ENCODE results near the gene ETV6.
A peak's percentile ranks its signal among the peaks of the same experiment; 100 is the strongest.
"Not testable (repeated sequence)": the region's sequence is repeated elsewhere in the genome, so short reads cannot be mapped to it uniquely, and the experiment has no call there.

The ETV6 gene

GRCh38 chr12:11884706-11885105, 235.2 kb downstream of the ETV6 start:
- DNase-seq (ENCODE audit: low read depth in 3 of 3), result no peak

GRCh38 chr12:11885261-11886038, 236.0 kb downstream of the ETV6 start:
- DNase-seq (ENCODE audit: low read depth in 3 of 3), result no peak

- no peak for DNase-seq (ENCODE audit: low read depth in 3 of 3)
Measured at GRCh38 chr12:11886339-11886738, 236.9 kb downstream of the ETV6 start.

DNA sequence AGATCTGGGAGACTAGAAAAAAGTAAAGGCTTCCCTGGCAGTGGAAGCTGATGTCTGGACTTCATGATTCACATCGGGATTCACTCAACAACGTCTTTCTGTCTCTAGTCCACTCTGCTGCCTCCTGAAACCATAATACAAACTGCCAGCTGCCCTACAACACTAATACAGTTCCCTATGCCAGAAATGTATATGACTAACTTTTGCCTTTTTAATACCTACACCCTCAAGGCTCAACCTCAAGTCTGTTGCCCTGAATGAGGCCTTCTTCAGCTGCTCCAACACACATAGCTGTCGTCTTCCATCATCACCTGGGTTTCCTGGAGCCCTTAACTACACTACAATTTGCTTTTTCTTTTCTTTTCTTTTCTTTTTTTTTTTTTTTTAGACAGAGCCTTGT, 238.6 kb downstream of the ETV6 start:
- no peak for DNase-seq (ENCODE audit: low read depth in 3 of 3)

GRCh38 chr12:11891346-11891745, 241.9 kb downstream of the ETV6 start:
- DNase-seq (ENCODE audit: low read depth in 3 of 3), result no peak

- DNase-seq (ENCODE audit: low read depth in 3 of 3), result no peak
Measured at GRCh38 chr12:11891754-11892386, 242.4 kb downstream of the ETV6 start.

DNA sequence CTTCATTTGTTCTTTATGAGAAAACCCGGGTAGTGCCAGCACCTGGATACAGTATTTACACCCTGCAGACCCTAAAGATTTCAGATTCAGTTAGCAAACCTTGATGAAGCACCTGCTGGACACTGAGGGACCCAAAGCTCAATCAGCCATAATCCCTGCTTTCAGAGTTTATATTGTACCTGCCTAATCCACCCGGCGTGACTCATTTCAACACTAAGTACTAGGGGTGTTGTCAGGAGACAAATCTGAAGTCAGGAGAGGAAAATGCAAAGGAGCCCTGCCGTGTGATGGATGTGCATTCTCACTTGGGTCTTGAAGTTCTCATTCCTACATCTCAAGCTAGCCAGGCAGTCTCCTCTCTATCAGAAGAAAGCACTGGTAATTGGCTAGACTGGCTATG, 244.5 kb downstream of the ETV6 start:
- DNase-seq (ENCODE audit: low read depth in 3 of 3), result no peak

DNA sequence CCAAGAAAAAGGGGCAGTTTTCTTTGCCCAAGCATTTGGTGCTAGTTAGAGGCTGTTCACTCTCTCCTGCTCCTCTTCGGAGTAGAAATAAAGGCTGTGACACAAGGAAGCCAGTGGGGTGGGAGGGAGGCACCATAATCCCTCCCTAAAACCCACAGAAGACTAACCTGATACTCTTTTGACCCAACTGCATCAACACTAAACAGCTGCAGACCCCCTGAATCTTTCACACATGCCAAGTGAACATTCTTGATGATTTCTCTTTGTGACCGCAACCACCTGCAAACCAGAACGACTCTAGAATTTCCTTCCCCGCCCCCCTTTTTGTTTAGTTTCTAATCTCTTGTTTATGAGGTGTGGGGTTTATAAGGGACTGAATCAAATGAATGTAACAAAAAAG, 245.4 kb downstream of the ETV6 start:
- no peak for DNase-seq (ENCODE audit: low read depth in 3 of 3)

- no peak for DNase-seq (ENCODE audit: low read depth in 3 of 3)
Measured at GRCh38 chr12:11895421-11896078, 246.1 kb downstream of the ETV6 start.

DNA sequence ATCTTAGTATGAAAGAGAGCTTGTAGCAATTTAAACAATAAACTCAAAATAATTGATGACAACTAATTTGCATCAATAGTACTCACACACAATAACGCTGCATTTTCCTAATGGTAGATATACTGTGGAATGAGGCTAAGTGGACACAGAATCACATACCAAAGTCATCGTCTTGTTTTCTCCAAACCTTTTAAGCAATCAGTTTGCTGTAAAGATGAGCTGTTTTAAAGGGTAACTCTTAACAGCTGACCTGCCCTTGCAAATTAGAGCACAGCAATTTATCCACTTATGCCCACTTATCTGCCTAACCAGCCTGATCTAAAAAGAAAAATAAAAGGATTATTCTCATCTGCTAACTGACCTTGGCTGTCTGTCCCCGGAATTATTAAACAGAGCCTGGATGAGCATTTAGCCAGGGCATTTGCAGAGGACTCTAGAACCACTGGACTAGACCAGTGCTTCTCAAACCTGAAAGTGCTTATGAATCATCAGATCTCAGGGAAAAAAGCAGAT, 247.0 kb downstream of the ETV6 start:
- no peak for DNase-seq (ENCODE audit: low read depth in 3 of 3)

DNA sequence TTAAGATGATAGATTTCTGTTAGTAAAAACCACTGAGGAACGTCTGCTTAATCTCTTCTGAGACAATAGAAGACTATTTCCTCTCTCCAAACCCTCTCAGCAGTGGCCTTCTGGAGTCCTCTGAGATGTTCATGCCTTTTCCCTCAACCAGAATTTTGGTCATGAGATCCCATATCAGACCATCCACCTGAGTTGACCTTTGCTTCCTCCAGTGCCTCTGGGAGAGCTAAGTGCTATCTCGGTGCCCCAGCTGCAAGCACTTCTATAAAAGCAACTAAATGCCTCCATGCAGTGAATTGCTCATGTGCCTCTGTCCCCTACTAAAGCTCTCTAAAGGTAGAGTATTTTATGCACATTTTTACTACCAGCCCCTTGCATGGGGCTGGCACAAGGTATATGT, 248.4 kb downstream of the ETV6 start:
- no peak for DNase-seq (ENCODE audit: low read depth in 3 of 3)

- peak in 1 of 3 experiments; percentile 27 for DNase-seq (ENCODE audit: low read depth in 3 of 3)
Measured at GRCh38 chr12:11901701-11902524, 252.4 kb downstream of the ETV6 start.

DNA sequence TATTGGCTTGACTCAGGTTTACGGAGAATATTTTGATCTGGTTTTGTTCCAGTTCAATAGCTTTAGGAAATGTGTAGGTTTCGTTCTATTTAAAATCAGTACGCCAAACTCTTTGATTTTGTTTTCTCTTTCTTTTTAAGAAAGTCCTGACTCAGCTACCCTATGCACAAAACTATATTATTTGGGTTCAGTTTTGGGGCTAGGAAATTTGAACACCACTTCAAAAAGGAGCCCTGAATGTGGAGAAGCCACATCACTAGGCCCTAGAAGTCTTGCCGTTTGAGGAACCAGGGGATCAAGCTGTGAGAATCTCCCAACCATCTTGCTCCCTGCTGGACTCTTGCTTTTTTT, 253.0 kb downstream of the ETV6 start:
- no peak for DNase-seq (ENCODE audit: low read depth in 3 of 3)

DNA sequence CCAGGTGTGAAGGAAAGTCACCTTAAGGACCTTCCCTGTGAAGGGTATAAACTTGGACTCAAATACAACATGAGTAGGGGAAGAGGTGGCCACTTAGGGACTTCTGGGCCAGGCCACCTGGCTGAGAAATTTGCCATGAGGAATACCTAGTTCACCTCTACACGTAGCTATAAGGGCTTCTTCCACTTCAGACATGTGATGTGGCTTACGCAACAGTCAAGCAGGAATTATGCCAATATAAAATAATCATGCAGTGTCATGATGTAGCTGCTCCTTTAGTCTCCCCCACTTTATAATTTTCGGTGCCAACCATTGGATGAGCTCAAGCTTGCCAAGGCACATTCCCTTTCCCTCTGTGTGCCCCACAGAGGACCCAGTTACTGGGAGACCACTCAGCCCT, 254.7 kb downstream of the ETV6 start:
- no peak for DNase-seq (ENCODE audit: low read depth in 3 of 3)

DNA sequence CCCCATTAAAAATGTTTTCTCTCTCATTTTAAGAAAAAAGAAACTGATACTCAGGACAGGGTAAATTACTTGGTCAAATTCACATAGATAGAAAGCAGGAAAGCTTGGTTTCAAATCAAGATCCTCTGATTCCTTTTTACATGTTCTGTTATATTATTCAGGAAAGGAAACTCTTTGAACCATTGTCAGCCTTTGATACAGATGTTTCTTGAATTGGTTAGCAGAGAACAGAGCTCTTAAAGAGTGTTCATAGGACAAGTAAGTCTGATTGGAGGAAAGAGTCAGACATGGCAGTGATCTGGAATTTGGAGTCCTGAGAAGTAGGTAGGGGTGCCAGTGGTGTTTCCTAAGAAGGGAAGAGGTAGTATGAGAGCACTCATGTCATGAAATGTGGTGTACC, 256.1 kb downstream of the ETV6 start:
- DNase-seq (ENCODE audit: low read depth in 3 of 3), result no peak

GRCh38 chr12:11906286-11906935, 256.9 kb downstream of the ETV6 start:
- no peak for DNase-seq (ENCODE audit: low read depth in 3 of 3)

- DNase-seq (ENCODE audit: low read depth in 3 of 3), result no peak
Measured at GRCh38 chr12:11907625-11908024, 258.2 kb downstream of the ETV6 start.

DNA sequence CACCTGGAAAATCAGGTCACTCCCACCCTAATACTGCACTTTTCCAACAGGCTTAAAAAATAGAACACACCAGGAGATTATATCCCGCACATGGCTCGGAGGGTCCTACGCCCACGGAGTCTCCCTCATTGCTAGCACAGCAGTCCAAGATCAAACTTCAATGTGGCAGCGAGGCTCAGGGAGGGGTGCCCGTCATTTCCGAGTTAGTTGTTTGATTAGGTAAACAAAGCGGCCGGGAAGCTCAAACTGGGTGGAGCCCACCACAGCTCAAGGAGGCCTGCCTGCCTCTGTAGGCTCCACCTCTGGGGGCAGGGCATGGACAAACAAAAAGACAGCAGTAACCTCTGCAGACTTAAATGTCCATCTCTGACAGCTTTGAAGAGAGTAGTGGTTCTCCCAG, 259.9 kb downstream of the ETV6 start:
- not testable (repeated sequence) for DNase-seq (ENCODE audit: low read depth in 3 of 3)

DNA sequence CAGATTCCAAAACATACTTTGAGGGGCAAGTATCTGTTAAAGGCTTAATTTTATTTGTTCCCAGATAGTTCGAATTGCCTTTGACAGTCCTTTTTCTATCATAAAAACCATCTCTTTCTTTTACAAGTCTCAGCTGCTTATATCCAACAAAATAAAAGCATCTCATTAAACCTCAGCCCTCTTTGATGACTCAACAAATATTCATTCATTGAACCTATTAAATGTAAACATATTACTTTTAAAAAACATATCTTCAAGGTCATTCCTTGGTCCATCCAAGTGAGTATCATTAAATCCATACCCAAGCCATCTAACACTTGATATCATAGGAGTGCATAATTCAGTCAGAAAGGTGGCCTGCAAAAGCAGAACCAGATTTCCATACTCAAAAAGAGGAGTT, 266.6 kb downstream of the ETV6 start:
- no peak for DNase-seq (ENCODE audit: low read depth in 3 of 3)

DNA sequence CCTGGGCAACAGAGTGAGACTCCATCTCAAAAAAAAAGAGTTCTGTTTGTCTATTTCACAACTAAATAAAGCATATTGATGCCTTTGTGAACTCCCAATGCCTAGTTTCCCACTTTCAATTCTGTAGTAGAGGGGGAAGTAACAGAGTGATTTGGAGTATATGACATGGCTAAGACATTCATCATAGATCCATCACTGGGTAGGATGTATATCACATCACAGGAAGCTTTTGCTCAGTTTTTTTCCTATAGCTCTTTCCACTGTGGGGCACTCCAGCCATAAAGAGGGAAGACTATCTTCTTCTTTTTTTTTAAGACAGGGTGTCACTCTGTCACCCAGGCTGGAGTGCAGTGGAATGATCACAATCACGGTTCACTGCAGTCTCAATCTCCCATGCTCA, 267.3 kb downstream of the ETV6 start:
- no peak for DNase-seq (ENCODE audit: low read depth in 3 of 3)

GRCh38 chr12:11917501-11917900, 268.0 kb downstream of the ETV6 start:
- DNase-seq (ENCODE audit: low read depth in 3 of 3), result no peak

GRCh38 chr12:11920231-11920630, 270.8 kb downstream of the ETV6 start:
- no peak for DNase-seq (ENCODE audit: low read depth in 3 of 3)

All from stimulated activated CD4-positive, alpha-beta T cell treated with anti-CD3 and anti-CD28 coated beads, TNF-alpha, amount 100 ng/mL, for 4 hours (primary cell).